HepG2 (cell line): ENCODE measurements around the gene LGALS14.

Experiments
- ATF1 ChIP-seq: IDR thresholded peaks from 2 replicates; pipeline ENCODE4 v1.6.1; 2016; ENCODE audit warnings: mild to moderate bottlenecking, control low read depth
- BCL3 ChIP-seq: sonication (generic); formaldehyde crosslinking; IDR thresholded peaks from 2 replicates; pipeline ENCODE4 v1.5.1; 2020; ENCODE audit warnings: mild to moderate bottlenecking, missing genetic modification reagents, moderate library complexity
- BRF2 ChIP-seq: sonication (generic); formaldehyde crosslinking; IDR thresholded peaks from 2 replicates; pipeline ENCODE4 v1.8.1; 2022; ENCODE audit warnings: mild to moderate bottlenecking, missing genetic modification reagents
- CCDC6 ChIP-seq: sonication (generic); formaldehyde crosslinking; IDR thresholded peaks from 2 replicates; pipeline ENCODE4 v1.8.1; 2022; ENCODE audit warnings: mild to moderate bottlenecking, missing genetic modification reagents, moderate library complexity
- EP300 ChIP-seq, 3 experiments: sonication (generic) in 1 of 3; formaldehyde crosslinking in 1 of 3; IDR thresholded peaks; 2 replicates each; pipeline versions ENCODE4 v1.5.1 to v1.6.1; 2011 to 2020; ENCODE audit warnings: low read depth in 2 of 3, low read length in 2 of 3, borderline replicate concordance in 1 of 3, improper control_type of control experiment in 1 of 3, mild to moderate bottlenecking in 1 of 3, missing genetic modification reagents in 1 of 3, moderate library complexity in 1 of 3
- NR2C2 ChIP-seq: sonication (generic); formaldehyde crosslinking; IDR thresholded peaks from 2 replicates; pipeline ENCODE4 v1.4.0; 2020; ENCODE audit warnings: missing genetic modification reagents, mild to moderate bottlenecking, moderate library complexity, borderline replicate concordance
- TAF1 ChIP-seq: sonication (generic); formaldehyde crosslinking; IDR thresholded peaks from 2 replicates; pipeline ENCODE4 v1.4.0; 2020; ENCODE audit warnings: missing genetic modification reagents
- ZNF263 ChIP-seq: sonication (generic); formaldehyde crosslinking; IDR thresholded peaks from 2 replicates; pipeline ENCODE4 v1.4.0; 2020; ENCODE audit warnings: missing genetic modification reagents
- ZNF740 ChIP-seq: sonication (generic); formaldehyde crosslinking; IDR thresholded peaks from 2 replicates; pipeline ENCODE4 v1.4.0; 2020; ENCODE audit warnings: missing genetic modification reagents
- TF ChIP-seq, protein P1 (sequence below): sonication (generic); formaldehyde crosslinking; IDR thresholded peaks from 2 replicates; pipeline ENCODE4 v1.5.0; 2020; ENCODE audit warnings: mild to moderate bottlenecking, missing genetic modification reagents, borderline replicate concordance

DNA sequence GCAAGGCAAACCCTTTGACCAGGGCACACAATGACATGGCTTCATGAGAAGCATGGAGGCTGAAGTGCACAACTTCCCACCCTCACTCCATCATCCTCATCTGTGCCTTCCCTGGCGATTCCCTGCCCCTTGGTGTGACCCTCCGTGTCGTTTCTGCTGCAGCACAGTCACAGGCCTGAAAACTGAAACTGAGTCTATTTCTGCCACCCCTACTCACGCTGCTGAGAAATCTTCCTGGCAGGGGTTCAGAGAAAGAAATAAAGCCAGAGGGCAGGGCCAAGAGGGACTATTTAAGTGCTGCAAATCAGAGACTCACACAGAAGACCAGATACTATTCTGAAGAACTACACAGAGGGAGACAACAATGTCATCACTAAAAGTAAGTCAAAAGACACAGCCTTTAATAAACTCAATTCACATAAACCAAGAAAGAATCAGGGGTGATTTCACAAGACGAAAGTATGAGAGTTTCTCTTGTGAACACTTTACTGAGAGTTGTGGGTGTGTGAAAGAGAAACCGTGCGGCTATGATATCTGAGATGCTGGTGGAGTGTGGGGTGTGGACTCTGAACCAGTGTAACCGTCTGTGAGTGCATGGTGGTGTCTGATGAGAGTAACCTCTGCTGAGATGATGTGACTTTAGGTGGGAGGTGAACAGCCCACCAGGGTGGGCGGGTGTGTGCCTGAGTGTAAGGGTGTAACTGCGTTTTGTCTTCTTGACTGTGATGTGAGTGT, 25.1 kb upstream of the LGALS14 start:
- TF ChIP-seq ZNF740, result no peak
- TF ChIP-seq CCDC6 (CRISPR knock-in tag), result no peak
- TF ChIP-seq ZNF263 (CRISPR knock-in tag), result no peak
- TF ChIP-seq ATF1 (CRISPR knock-in tag), result no peak
- no peak for TF ChIP-seq TAF1 (CRISPR knock-in tag)
- TF ChIP-seq NR2C2, result no peak
- TF ChIP-seq EP300 (IDR thresholded peaks at IDR 0.05; ENCODE audit: low read depth in 2 of 2, low read length in 2 of 2), result no peak
- no peak for TF ChIP-seq EP300 (CRISPR knock-in tag; IDR thresholded peaks at IDR 0.05; ENCODE audit: borderline replicate concordance)
- TF ChIP-seq, protein P1, sequence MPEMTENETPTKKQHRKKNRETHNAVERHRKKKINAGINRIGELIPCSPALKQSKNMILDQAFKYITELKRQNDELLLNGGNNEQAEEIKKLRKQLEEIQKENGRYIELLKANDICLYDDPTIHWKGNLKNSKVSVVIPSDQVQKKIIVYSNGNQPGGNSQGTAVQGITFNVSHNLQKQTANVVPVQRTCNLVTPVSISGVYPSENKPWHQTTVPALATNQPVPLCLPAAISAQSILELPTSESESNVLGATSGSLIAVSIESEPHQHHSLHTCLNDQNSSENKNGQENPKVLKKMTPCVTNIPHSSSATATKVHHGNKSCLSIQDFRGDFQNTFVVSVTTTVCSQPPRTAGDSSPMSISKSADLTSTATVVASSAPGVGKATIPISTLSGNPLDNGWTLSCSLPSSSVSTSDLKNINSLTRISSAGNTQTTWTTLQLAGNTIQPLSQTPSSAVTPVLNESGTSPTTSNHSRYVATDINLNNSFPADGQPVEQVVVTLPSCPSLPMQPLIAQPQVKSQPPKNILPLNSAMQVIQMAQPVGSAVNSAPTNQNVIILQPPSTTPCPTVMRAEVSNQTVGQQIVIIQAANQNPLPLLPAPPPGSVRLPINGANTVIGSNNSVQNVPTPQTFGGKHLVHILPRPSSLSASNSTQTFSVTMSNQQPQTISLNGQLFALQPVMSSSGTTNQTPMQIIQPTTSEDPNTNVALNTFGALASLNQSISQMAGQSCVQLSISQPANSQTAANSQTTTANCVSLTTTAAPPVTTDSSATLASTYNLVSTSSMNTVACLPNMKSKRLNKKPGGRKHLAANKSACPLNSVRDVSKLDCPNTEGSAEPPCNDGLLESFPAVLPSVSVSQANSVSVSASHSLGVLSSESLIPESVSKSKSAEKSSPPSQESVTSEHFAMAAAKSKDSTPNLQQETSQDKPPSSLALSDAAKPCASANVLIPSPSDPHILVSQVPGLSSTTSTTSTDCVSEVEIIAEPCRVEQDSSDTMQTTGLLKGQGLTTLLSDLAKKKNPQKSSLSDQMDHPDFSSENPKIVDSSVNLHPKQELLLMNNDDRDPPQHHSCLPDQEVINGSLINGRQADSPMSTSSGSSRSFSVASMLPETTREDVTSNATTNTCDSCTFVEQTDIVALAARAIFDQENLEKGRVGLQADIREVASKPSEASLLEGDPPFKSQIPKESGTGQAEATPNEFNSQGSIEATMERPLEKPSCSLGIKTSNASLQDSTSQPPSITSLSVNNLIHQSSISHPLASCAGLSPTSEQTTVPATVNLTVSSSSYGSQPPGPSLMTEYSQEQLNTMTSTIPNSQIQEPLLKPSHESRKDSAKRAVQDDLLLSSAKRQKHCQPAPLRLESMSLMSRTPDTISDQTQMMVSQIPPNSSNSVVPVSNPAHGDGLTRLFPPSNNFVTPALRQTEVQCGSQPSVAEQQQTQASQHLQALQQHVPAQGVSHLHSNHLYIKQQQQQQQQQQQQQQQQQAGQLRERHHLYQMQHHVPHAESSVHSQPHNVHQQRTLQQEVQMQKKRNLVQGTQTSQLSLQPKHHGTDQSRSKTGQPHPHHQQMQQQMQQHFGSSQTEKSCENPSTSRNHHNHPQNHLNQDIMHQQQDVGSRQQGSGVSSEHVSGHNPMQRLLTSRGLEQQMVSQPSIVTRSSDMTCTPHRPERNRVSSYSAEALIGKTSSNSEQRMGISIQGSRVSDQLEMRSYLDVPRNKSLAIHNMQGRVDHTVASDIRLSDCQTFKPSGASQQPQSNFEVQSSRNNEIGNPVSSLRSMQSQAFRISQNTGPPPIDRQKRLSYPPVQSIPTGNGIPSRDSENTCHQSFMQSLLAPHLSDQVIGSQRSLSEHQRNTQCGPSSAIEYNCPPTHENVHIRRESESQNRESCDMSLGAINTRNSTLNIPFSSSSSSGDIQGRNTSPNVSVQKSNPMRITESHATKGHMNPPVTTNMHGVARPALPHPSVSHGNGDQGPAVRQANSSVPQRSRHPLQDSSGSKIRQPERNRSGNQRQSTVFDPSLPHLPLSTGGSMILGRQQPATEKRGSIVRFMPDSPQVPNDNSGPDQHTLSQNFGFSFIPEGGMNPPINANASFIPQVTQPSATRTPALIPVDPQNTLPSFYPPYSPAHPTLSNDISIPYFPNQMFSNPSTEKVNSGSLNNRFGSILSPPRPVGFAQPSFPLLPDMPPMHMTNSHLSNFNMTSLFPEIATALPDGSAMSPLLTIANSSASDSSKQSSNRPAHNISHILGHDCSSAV (CRISPR knock-in tag), result no peak
- no peak for TF ChIP-seq BCL3 (CRISPR knock-in tag)
- no peak for TF ChIP-seq BRF2 (CRISPR knock-in tag)
